ENCODE measurements around the gene F3.

The F3 gene

DNA sequence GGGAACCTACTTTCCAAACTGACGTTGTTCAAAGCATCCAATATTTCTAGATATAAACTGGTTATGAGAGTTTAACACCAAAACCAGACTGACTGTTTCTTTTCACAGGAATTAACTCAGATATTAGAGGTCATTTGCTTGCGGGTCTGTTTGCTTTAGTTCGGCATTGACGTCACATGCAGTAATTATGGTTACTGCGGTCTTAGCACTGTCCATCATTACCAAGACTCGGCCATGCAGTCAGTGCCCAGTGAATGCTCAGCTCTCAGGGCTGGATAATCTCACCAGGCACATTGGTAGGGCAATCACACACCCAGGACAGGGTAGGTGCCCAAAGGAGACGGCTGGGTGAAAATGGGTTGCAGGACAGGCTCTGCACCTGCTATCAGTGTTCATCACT is 9.9 kb upstream of the F3 start:
- no peak for DNase-seq

DNA sequence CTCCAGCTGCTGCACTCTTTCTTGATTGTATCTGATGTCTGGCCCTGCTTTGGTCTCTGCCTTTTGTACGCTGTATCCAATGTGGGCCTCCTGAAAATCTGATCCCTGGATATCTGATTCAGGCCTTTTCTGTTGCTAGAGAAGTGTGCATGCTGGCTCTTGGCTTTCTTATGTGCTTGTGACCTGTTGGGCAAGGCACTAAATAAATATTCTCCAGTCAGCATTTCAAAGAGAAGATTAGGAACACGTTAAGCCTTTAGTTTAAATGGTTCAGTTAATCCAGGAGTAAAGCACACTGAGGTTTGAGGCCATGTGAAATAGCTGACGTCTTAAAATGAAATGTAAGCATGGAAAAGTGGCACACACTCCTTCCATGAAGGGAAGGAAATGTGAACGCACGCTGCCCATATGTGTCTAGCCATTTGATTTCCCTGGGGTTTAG is 9.3 kb upstream of the F3 start:
- DNase-seq: no peak

DNA sequence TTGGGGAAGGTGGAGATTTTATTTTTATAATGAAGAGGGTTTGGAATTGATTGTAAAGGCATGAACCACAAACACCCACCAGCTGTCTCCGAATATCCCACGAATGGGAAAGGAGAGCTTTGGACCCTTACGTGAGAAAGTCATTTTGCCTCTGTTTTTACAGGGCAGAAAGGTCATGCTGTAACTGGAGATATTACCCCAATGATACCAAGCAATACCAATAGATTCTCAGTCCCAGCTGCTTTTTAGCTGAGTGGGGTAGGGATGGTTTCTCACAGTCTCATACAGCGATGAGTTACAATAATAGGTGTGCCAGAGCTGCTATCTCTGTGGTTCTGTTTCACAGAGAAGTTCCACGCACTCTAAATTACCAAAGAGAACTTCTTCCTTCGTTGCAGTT is 8.8 kb upstream of the F3 start:
- no peak for DNase-seq

DNA sequence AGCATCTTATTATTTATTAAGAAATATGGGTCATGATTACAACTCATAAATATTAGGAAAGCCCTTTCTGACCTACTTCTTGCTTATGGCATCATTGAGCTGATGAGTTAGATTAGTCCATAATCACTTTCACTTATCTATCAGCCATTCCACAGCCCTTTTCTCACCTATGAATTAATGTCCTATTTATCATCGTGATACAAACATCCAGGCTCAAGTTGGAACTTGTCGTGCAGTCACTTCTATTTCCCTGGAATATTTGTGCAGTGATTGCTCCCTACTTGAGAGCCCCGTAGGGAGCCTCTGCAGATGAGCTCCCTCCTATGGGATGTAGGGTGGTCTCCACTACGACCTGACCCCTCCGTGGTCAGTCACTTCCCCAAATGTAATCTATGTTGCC is 8.1 kb upstream of the F3 start:
- DNase-seq: no peak

DNA sequence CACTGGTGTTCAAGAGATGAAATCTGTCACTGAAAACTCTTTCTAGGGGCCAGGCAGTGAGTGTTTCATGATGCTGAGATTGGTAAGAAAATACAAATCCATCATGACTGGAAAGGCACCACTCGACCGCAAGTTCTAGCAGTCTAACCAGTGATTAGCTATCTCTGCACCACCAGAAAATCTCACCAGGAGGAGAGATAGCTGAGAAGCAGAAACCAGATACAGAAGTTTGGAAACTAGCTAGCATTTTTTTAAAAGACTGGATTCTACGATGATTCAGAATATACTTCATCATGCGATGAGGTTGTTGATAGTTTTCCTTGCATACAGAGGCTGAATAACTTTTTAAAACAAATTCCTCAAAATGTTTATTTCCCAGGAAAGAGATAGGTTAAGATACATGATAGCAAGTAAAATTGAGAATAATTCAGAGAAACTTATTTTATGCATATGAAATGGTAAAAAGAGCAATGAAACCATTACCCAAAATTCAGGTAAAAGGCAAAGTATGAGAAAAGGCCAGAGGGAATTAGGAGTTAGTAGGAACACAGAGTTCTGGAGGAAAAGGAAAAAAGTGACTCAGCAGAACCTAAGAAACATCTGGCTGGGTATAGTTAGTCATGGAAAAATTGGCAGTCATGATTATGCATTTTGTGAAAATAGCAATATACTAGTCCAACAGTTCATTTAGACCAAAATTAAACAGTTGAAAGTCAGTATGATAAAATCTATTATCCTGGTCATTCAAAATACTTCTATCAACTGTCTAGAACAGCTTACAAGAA is 3.3 kb upstream of the F3 start:
- no peak for DNase-seq

DNA sequence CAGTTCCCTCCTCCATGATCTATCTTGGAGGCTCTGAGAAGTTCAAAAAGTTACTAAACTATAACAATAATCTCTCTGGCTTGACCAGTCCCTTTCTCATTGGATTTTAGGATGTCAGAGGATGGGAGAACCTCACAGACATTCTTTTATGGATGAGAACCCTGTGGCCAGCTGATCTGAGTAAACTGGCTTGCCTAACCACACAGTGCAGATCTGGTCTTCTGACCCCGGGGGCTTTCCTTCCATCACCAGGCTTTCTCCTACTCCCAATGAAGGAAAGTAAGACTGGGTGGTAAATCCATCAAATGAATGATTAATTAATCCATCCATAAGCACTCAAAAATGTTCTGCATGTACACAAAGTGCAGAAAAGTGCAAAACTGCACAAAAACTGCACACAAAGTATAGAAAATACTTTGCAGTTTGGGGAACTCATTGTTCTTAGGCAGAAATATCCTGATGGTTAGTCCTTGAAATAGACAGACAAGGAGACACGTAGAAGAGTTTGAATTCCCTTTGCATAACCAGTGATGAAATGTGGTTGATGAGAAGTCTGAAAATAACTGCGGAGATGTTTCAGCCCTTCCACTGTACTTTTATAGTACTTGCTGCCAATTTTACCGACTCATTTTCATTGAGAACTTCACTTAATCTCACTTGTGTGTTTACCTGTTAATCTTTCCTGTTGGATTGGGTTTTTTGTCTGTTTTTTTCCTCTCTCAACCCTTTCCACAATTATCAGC is 2.5 kb upstream of the F3 start:
- DNase-seq: no peak

DNA sequence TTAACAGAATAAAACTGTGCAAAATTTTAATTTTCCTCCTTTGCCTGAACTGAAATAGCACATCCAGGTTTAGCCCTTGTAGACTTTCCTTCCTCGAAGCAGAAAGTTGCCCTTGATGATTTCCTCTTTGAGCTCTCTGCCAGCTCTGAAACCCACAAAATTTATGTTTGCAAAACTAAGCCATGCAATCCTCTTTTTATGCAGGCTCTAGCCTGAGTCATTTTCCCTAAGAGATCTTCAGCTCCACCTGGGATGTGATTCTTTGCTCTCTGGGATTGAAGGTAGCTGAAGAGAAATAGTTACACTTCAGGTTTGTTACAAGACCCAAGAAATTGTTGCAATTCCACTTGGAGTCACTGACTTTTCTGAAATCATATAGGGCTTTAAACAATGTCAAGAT is 1.4 kb upstream of the F3 start:
- no peak for DNase-seq

DNA sequence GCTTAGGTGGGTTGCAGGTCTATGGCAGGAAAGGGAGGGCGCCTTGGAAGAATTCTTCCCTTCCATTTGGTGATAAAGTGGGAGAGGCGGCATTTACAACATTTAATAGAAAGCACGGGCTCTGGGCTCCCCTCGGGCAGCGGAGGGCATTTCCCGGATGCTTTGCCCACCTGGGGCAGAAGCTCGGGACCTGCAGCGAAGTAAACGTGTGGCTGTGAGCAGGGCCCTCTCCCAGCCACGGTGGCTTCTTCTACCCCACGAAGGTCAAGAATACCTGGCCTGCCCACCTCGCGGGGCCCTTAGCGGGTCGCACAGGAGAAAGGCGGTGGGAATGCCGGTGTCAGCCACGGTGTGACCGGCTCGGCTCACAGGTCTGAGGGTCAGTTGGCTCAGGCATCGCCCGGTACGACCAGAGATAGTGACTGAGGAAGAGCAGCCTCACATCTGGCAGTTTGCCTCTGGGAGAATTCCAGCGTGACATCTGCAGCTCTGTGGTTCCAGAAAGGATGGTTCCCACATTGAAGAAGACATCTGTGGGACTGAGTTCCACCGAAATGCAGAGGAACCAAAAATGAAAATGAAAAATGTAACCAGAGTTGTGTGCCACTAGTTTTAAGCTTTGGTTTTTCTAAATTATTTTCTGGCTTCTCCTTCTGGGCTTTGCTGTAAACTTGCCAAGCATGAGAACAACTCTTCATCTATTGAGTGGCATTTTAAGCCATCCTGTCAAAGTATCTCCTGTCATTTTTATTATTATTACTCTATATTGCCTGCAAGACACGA is 720 bp upstream of the F3 start:
- DNase-seq: no peak

DNA sequence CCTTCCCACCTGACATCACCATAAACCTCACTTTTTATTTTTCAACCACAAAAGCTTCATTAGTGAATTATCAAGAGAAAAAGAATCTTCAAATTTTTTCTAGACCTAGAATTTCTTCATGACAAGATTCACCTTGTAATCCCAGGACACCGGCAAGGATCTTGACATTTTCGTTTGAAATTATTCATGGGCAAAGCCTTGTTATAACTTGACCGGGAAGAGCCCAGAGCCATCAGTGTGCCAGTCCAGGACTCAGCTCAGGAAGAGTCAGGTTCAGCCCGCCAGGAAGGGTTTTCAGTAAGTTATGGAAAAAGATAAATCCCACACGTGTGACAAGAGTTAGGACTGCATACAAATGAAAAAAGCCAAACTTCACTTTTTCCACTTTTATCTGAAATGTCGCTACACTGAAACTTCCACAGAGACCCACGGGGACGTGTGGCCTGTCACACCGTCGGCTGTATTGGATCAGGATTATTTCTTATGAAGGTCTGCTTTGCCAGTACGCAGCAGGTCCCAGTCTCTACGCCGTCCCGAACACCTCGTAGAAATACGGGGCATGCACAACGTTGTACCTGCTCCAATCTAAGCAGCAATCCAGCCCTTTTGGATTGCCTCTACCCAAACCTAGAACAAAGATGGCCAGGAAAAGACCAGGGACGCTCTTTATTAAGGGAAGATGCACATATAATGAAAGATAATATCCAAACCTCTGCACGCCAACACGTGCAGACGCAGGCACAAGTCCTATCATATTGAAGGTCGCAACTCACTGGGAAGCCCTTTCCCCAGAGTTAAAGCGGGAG is 916 bp downstream of the F3 start:
- DNase-seq: no peak

DNA sequence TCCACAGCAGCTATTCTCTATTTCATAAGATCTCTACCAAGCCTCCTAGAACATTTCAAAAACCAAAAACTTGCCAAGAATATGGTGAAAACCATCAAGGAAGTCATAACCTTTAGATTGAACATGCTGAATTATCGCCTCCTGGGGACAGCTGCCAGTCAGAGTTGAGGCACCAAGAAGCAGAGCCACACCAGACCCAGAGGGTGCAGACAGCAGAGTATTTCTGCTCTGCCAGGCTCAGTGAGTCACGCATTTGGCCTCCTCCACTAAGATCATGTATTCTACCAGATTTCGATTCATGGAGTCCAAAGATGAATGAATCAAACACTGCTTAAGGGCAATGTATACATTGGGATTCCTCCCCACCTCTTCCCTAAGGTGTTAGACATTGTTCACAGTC is 2.1 kb downstream of the F3 start:
- no peak for DNase-seq

DNA sequence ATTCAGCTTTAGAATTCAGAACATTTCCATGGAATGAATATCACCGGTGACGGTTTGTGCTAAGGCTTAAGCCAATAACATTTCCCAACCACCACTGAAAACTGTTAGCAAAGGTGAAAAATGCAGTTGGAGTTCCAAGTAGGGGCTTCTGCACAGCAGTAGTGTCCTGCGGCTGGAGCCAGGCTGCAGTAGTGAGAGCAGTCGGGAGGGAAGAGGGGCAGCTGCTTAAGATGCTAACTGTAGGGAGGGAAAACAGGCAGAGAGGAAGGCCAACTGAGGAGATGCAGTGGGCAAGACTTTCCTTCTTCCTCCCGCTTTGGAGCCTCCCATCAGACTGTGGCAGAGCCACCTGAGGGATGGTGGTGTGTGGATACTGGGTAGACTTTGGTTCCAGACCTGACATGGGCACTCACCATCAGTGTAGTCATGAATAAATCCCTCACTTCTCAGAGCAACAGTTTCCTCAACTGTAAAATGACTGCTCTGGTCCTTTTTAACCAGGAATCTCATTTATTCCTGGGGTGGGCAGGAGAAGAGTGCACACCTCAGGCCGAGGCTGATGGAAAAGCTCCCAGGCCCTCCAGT is 3.2 kb downstream of the F3 start:
- DNase-seq: no peak

DNA sequence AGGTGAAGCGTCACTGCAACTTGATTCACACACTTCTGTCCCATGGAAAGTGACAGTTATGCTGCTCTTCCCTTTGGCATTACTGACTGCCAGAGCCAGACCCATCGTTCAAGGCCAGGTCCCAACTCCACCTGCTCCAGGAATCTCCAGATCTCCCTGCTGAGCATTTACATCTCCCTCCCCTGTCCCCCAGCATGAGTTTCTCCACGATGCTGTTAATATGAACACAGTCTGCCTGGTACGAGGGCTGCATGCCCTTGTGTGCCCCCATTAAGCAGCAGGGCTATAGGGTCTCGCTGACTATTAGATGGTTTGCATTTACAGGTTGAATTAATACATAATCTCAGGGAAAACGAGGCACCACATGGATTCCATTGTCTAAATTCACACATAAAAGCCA is 4.3 kb downstream of the F3 start:
- no peak for DNase-seq

DNA sequence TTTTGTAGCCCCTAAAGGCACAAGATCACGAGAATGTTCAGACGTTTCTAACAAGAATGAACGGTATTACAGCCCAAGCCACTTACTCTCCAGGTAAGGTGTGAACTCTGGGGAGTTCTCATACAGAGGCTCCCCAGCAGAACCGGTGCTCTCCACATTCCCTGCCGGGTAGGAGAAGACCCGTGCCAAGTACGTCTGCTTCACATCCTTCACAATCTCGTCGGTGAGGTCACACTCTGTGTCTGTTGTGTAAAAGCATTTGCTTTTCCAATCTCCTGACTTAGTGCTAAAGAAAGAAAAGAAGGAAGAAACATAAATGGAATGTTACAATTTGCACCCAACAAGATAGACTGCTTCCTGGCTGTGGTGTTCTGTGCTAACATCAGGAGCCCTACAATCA is 5.7 kb downstream of the F3 start:
- no peak for DNase-seq

DNA sequence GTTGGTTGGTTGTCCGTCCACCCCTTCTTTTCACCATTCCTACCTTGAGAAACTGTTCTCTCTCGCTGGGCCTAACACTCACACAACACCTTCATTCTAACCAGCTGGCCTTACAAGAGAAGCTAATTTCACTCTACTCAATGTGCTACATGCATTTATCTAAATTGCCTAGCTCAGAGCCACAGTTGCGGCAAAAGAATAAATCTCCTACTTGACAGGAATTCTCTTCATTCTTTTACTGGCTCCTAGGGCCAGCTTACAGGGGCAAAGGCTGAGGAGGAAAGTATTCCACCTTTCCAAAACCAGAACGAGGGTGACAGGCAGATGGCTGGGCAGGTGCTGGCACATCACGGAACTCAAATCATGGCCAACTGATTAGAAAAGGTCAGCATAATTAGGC is 6.5 kb downstream of the F3 start:
- no peak for DNase-seq

DNA sequence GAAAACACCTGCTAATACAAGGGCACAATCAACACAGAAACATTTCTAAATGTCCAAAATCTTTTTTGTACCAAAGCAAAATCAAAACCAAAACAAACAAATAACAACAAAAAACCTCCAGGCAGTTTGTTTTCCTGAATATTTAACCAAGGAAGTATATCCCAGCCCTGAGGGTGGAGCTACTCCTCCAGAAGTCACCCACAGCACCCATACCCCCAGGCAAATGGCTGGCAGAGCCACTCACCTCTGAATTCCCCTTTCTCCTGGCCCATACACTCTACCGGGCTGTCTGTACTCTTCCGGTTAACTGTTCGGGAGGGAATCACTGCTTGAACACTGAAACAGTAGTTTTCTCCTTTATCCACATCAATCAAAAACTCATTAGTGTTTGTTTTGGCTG is 9.5 kb downstream of the F3 start:
- no peak for DNase-seq

DNA sequence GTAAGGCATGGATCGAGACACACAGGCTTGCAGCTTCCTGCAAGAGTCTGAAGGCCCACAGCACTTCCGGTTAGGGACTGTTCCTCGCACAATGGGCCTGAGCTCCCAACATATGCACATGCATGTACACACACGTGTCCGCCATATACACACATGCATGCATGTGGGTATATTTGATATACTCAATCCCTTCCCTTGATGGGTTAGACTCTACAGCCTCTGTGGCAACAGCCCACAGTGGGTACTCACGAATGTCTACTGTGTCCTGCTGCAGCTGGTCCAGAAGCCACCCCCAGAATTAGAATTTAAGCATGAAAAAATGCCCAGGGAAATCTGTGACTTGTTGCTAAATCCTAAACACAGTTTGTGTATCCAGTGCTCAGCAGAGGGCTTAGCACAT is 9.9 kb downstream of the F3 start:
- DNase-seq: no peak

DNA sequence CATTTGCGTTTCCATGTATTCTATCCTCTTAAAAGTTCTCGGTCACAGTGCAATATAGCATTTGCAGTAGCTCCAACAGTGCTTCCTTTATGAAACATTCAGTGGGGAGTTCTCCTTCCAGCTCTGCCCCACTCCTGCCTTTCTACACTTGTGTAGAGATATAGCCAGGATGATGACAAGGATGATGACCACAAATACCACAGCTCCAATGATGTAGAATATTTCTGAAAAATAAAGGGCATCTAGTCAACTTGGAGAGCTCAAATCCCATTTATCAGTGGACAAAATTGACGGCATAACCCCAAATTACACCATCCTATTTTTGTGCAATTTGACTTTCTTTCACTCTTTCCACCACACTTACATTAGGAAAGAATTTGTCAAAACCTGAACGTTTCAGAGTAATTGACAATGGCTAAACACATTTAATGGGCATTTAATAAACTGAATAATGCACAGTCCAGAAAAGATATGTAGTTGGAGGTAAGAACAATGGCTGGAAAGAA is 11.1 kb downstream of the F3 start:
- no peak for DNase-seq

DNA sequence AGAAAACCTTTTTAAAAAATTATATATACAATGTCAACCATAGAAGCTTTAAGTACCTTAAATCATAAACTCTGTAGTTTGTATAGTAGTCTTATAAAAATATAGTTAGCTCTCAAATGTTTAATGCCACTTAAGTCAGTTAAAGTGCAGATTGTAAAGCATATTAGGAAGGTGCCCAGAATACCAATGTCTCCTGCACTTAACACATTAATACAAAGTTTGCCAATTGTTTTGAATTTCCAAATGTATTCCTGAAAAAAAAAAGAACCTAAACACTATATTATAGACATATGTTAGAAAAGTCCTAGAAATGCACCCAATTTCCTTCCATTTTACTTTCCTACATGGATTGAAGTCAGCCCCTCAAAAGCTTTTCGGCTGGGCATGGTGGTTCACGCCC is 12.1 kb downstream of the F3 start:
- DNase-seq: no peak

DNA sequence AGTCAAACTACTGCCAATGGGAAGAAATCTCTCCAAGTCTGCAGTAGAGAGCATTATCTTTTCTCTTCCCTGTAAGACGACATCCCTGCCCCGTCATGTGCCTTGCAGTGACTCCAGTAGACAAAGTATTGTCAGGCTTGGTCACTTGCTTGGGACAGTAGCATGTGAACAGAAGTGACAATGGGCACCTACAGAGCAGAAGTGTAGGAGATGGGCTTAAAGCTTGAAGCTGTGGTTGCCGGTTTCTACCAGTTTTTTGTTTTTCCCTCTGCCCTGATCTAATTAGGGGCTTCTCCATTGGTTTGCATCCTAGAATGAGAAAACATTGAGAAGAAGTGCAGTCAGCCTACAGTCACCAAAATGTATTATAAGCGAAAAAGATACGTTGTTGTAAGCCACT is 12.7 kb downstream of the F3 start:
- DNase-seq: no peak

DNA sequence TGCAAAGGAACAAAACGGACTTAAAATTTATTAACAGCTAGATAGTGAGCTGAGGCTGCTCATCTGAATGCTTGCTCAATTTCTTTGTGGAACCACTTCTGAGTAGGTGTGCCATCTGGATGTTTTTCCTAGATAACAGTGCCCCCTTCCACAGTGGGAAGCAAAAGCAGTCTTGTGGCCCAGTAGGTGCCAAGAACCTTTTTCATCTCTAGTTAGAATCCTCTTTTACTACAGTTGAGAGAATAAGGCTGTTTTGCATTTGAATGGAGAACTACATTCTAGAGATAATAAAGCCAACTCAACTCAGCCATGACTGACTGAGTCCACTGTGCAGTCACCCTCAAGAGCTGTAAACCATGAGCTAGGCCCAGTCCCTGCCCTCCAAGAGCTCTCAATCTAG is 13.3 kb downstream of the F3 start:
- DNase-seq: no peak

DNA sequence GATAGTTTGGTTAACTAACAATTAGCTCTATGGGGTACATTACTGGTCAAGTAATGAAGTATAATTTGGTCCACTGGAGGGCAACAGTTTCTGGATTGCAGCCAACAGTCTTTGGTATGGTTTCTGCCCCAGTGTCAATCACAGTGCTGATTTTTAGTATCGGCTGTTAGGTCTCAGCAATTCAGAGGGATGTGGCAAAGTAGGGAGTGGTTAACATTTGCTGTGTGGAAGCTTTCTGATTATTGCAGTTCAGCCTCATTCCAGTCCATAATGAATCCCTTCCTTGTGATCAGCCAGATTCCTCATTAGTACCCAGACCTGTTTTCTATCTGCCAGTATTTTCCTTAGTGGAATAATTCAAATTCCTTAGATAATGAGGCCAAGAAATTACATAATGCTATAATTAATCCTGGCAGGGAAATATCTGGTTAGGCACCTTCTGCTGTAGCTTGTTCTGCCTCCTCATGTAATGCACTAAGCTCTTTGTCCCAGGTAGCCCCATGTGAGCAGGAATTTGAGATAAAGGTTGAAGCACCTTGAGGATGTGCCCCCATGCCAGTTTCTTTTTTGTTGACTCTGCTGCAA is 14.0 kb downstream of the F3 start:
- DNase-seq: no peak

Data from stimulated activated CD4-positive, alpha-beta T cell treated with anti-CD3 and anti-CD28 coated beads, Interleukin-2, amount 100 ng/mL, for 24 hours (primary cell).